SU-DHL-6 (cell line): ENCODE results near the gene MTOR.

ENCODE experiments used
- EZH2phosphoT487 ChIP-seq: fragments of 200-600 bp; sonication (generic), shearing (Covaris generic); conservative IDR thresholded peaks from 2 replicates; pipeline ENCODE4 v1.6.1; 2018; ENCODE audit warnings: mild to moderate bottlenecking, antibody characterized with exemption, low read length, moderate library complexity, mixed read lengths
- TF ChIP-seq, protein P1 (sequence below): fragments of 200-600 bp; sonication (generic); IDR thresholded peaks from one replicate; pipeline ENCODE4 v1.5.1; 2017; ENCODE audit warnings: antibody characterized with exemption, mild to moderate bottlenecking, low read length, moderate library complexity; ENCODE audit not compliant: insufficient read depth, poor library complexity, severe bottlenecking

DNA sequence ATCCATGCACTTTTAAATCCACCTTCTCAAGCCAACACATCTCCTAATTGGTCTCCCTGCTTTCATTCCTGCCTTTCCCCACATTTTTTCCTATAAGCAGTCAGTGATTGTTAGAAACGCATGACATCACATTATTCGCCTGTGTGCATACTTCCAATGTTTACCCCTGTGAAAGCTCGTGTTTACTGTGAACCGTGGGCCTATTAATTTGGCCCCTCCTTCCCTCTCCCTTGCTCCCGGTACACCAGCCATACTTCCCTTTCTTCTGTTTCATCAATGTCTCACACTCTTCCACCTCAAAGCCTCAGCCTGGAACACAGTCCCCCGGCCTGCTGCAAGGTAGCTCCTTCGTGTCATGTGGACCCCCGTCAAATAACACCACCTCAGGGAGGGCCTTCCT lies 9.1 kb downstream of the MTOR start:
- TF ChIP-seq, protein P1, sequence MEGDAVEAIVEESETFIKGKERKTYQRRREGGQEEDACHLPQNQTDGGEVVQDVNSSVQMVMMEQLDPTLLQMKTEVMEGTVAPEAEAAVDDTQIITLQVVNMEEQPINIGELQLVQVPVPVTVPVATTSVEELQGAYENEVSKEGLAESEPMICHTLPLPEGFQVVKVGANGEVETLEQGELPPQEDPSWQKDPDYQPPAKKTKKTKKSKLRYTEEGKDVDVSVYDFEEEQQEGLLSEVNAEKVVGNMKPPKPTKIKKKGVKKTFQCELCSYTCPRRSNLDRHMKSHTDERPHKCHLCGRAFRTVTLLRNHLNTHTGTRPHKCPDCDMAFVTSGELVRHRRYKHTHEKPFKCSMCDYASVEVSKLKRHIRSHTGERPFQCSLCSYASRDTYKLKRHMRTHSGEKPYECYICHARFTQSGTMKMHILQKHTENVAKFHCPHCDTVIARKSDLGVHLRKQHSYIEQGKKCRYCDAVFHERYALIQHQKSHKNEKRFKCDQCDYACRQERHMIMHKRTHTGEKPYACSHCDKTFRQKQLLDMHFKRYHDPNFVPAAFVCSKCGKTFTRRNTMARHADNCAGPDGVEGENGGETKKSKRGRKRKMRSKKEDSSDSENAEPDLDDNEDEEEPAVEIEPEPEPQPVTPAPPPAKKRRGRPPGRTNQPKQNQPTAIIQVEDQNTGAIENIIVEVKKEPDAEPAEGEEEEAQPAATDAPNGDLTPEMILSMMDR: no peak
- no peak for TF ChIP-seq EZH2phosphoT487
